CD4-positive, alpha-beta T cell treated with Interleukin-2 at 100 ng/mL for 4 hours (primary cell): ENCODE measurements around the gene ZNF264.
"Not testable (repeated sequence)": the region's sequence is repeated elsewhere in the genome, so short reads cannot be mapped to it uniquely, and the experiment has no call there.

Source experiments
- DNase-seq: peaks from one replicate; pipeline ENCODE4 v3.0.0-alpha.2; 2020; ENCODE audit warnings: low spot score

The ZNF264 gene

DNA sequence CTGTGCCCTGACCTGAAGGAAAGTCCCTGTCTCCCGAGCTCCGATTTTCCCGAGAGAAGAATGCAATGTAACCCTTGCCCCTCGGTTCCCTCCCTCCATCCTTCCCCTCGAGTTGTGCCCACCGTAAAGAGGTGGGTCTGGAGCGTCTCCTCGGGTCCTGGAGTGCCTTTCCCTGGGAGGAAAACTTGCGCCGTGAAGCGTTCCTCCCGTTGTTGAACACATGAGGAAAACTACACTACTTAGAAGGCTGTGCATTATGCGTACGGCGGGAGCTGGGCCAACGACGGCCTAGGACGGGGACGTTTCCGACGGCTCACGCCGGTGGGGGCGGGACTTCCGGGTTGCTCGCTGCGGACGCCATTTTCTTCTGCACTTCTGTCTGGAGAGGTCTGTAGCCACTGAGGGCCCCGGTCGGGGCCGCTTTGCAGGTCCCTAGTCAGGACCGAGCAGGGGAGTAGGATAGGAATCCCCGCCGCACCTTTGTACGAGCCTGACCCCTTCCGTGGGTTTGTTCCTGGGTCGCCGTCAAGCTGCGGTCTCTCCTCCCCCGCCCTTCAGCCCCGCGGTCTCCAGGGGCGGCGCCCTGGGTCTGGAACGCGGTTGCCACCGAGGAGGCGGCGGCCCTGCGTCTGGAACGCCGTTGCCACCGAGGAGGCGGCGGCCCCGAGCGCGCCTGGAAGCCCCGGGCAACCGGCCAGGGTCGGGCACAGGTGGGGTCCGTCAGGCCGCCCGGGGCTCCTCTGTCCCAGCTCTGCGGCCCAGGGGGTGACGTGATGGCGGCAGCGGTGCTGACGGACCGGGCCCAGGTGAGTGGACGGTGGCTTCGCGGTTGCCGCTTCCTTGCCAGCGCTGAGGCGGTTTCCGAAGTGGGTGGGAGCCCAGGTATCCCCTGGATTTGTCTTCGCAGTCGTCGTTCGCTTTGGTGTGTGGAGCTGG lies at the start of gene ZNF264:
Gene ZNF264, plus strand, starts transcription at position 360 of the 936 bp plus-strand sequence. Its CDS starts 414 bp downstream, at position 774.
- DNase-seq = peak; percentile 89

DNA sequence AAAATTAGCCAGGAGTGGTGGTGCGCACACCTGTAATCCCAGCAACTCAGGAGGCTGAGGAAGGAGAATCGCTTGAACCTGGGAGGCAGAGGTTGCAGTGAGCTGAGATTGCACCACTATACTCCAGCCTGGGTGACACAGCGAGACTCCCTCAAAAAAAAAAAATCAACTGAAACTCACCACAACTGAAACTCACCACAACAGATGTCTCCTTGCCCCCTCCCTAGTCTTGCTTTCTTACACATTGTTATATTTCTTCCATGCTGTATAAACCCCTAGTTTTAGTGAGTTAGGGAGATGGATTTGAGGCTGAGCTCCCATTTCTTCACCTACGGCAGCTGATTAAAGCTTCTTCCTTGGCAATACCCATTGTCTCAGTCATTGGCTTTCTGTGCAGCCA lies 49.6 kb upstream of the ZNF264 start:
- DNase-seq = no peak

DNA sequence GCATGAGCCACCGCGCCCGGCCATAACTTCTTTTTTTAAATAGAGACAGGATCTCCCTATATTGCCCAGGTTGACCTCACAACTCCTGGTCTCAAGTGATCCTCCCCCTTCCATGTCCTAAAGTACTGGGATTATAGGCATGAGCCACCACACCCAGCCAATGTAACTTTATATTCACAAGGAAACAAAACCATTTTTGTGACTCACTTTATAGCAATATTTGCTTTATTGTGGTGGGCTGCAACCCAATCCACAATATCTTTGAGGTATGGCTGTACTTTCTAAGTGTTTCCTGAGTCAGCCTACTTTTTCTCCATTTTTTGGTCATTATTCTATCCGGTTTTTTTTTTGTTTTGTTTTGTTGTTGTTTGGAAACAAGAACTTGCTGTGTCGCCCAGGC lies 38.4 kb upstream of the ZNF264 start:
- no peak for DNase-seq

DNA sequence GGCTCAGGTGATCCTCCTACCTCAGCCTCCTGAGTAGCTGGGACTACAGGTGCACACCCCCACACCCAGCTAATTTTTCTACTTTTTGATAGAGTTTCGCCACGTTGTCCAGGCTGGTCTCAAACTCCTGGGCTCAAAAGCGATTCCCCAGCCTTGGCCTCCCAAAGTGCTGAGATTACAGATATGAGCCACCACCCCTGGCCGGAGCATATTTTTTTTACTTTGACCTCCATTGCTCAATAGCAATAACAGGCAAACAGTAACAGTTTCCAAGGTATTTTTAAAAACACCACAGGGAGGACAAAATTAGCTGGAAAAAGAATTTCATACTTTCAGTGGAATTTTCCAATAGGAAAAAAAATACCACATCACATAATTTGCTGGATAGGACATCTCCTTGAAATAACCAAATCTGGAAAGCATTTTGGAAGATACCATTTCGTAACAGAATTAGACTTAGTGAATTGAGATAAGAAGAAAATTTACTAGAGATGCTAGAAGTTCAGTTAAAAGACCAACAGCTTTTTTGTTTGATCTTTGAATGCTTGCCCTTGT lies 29.2 kb upstream of the ZNF264 start:
- no peak for DNase-seq

DNA sequence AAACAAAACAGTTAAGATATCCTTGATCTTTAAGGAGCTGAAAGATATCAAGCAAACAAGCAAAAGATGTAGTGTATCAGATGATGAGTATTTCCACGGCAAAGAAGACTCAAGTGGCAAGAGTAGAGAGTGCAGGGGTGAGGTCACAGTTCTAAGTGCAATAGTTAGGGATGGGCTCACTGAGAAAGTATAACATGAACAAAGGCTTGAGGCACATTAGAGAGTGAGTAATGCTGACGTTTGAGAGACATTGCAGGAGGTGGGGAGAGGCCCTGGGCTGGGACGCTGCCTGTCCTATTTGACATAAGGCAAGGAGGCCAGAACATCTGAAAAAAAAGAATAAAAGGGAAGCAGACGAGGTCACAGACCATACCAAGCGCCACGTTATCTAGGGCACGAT lies 25.5 kb upstream of the ZNF264 start:
- DNase-seq = no peak

DNA sequence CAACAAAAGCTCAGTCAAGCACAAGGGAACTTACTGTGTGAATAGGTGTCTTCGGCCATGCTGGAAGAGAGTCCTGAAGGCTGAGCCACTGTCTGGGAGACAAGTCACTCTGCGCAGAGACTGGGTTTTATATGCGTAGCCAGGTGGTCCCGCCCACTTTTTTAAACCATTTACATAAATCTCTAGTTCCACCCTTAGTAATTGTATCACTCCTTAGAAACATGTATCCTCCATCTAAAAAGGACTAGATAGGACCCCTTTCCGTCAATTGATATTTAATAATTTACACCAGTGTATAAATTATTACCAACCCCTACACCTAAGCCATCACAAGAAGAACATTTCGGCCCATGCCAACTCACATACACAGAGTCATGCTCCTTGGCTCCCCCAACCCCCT lies 23.9 kb upstream of the ZNF264 start, which contains the start of gene DUXA:
Gene DUXA, minus strand, starts transcription at position 101 of the 400 bp plus-strand sequence. Its CDS starts 42 bp downstream, at position 59.
- DNase-seq = no peak

DNA sequence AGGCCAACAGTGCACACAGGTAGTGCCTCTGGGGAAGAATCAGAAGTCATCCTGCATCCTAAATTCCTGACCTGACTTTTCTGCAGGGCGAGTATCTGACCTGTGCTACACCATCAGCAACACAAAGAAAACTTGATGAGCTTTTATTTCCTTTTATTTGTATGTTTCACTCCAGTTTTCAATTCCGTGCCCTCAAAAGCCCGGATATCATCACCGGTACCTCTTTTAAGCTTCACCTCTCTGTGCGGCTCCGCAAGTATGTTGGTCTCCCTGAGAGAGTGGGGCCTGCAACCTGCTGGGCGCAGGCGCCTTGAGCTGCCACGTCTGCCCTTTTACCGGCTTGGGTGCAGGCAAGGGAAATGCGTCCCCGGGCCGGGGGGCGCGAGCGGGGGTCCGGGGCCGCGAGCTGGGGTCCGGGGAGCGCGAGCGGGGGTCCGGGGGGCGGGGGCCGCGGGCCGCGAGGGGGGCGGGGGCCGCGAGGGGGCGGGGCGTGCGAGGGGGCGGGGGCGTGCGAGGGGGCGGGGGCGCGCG lies 19.7 kb upstream of the ZNF264 start:
- DNase-seq = peak; percentile 34

DNA sequence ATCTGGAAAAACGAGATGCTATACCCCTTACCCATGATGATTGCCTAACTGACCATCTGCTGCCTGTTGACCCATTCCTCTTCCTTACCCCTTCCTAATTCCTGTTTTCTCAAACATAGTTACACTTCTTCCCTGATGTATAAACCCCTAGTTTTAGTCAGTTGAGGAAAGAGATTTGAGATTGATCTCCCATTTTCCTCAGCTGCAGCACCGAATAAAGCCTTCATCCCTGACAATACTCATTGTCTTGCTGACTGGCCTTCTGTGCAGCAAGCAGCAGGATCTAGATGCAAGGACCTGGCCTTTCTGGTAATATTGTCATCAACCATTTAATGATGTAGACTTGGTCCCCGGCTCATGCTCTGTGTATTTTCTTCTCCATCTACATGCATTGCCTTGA lies 999 bp upstream of the ZNF264 start:
- no peak for DNase-seq

DNA sequence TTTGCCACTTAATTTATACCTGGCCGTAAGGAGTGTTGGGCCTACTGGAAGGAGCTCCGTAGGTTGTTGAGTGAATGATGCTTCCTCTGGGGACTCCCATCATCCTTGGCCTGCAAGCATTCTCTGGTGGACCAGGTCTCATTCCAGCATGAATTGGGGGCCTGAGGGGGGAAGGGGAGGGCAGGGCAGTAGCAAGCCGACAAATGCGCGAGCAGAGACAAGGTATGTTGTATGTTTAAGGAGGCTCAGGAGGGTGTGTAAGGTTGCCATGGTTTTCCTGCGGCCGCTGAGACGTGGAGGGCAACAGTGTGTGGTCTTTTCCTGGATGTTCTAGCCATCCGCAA lies 749 bp downstream of the ZNF264 start:
- no peak for DNase-seq

DNA sequence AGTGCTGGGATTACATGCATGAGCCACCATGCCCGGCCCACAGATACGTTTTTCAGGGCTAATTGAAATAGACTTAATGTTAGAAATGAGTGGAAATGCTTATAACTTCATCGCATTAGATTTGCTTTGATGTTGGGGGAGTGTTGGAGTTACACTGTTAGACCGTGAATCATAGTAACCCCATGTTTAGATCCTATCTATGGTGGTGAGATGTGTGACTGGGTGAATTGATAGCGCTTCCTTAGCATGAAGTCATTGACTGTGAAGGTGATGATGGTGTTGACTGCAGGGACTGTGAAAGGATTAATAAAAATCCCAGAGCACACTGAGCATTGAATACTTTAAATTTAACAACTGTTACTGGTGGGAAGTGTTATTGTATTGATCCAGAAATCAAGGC lies 1.7 kb downstream of the ZNF264 start:
- DNase-seq = peak; percentile 13

DNA sequence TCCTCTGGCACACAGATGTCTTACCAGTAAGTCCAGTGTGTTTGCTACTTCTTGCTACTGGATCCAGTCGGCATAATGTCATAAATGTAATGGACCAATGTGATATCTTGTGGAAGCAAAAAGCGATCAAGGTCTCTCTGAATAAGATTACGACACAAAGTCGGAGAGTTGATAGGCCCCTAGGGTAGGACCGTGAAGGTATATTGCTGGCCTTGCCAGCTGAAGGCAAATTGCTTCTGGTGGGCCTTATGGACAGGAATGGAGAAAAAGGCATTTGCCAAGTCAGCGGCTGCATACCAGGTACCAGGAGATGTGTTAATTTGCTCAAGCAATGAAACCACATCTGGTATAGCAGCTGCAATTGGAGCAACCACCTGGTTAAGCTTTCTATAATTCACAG lies 6.6 kb downstream of the ZNF264 start:
- DNase-seq = not testable (repeated sequence)

DNA sequence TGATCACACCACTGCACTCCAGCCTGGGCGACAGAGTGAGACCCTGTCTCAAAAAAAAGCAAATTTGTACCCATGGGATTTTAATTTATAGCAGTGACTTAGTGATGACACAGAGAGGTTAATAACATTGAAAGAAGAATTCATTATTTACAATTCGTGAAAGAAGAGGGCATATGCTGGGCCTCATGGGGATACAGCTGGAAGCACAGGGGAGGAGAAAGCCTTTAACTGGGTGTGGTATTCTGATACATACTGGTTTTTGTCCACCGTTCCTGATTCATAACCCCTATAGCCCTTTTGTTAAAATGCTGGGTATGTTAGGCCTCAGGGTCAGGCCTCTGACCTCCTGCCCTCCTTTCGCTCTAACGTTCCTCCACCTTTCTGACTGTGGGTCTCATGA lies 10.9 kb downstream of the ZNF264 start:
- DNase-seq = no peak

DNA sequence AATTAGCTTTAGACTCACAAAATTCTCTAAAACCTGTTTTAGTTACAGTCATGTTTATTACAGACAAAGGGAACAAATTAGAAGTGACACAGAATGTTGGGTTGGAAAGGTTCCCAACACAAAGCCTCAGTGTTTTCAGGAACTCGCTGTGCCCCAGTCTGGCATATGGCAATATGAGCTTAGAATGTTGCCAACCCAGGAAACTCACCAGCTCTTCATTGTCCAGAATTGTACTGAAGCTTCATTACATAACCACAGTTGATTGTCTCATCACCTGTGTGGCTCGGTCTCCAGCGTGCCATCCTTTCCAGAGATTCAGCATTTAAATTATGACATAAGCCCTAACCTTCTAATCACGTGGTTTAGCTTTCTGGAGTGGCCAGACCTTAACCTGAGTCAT lies 19.1 kb downstream of the ZNF264 start:
- DNase-seq = no peak

DNA sequence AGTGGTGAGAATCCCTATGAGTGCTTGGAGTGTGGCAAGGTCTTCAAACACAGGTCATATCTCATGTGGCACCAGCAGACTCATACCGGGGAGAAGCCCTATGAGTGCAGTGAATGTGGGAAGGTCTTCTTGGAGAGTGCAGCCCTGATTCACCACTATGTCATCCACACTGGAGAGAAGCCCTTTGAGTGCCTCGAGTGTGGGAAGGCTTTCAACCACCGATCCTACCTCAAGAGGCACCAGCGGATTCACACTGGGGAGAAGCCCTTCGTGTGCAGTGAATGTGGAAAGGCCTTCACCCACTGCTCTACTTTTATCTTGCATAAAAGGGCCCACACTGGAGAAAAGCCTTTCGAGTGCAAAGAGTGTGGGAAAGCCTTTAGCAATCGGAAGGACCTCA lies 20.8 kb downstream of the ZNF264 start:
- DNase-seq = no peak

DNA sequence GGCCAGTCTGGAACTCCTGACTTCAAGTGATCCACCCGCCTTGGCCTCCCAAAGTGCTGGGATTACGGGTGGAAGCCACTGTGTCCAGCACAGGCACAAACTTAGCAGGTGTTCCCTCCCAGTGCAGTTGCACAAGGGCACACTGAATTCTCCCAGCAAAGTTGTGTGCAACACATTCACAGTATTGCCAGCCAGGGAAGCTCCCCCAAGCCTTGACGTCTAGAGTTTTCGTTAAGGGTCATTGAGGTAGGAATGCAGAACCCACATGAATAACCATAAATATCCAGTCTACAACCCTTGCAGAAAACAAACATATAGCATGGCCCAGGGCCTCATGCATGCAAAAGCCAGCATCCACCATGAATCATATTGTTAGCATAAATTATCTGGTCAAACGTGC lies 36.2 kb downstream of the ZNF264 start:
- DNase-seq = no peak

DNA sequence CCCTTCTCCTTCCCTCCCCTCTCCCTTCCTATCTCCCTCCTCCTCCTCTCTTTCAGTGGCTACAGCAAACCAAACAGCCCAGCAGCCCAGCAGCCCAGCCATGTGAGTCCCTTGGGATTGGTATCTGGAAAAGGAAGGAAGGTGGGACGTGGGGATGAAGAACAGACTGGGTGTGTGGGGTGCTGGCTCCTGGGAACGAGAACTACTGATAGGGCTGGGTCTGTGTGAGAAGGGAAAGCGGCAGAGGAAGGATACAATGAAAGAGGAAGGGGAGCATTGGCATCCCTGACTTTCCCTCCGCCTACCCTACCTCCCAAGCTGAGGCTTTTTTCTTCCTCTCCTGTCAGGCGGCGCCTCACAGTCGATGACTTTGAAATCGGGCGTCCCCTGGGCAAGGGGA lies 40.4 kb downstream of the ZNF264 start:
- no peak for DNase-seq

DNA sequence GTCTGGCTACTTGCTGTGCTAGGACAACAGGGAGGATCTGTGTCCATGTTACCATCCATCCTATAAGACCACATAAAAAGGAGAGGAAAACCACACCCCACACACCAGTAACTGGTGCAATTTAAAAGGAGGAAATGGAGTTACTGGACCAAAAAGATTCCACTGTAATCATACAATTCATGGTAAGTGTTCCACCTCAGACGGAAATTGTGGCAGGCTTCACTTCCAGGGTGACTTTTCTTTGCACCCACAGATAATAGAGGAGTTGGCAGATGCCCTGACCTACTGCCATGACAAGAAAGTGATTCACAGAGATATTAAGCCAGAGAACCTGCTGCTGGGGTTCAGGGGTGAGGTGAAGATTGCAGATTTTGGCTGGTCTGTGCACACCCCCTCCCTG lies 41.9 kb downstream of the ZNF264 start:
- DNase-seq = no peak

DNA sequence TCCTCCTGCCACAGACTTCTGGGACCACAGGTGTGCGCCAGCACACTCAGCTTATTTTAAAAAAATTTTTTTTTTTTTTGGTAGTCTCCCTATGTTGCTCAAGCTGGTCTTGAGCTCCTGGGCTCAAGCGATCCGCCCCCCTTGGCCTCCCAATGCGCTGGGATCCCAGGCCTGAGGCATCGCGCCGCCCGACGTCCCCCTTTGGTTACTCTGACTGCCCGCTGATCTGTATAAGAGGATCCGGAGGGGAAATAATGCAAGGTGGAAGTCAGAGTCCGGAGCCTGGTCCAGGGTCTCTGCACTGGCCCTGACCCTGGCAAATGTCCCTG lies 48.6 kb downstream of the ZNF264 start:
- DNase-seq = no peak

DNA sequence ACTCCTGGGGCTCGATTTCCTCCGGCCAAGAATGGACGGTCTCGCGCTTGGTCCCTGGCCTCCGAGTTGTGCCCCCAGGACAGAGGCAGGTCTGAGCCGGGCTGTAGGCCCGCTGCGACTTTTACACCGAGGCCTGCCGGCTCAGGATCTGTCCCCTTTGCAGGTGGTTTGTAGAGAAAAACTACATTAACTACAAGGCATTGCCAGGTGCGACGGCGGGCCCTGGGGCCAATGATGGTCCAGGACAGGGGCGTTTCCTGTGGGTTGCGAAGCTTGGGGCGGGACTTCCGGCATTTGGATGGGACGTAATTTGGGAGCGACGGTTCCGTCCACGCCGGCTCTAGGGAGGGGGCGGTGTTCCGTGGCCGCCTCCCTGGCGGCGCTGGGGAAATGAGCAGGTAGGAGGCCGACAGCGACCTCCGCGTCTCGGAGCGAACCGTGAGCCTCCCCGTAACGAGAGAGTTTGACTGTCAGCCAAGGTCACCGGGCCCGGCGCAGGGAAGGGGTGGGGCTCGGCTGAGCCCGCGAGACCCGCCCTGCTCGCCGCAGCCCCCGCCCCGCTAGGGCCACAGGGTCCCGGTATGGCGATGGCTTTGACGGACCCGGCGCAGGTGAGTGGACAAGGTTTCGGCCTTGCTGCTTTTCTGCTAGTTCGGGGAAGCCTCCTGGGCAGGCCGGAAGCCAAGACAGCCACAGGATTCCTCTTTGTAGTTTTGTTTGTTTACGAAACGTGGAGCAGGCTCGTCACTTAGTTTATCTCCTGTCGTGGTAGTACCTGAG lies 49.2 kb downstream of the ZNF264 start, which contains the start of gene ZNF805:
Gene ZNF805, plus strand, starts transcription at position 322 of the 780 bp plus-strand sequence. Its CDS starts 260 bp downstream, at position 582.
- DNase-seq = peak; percentile 97

DNA sequence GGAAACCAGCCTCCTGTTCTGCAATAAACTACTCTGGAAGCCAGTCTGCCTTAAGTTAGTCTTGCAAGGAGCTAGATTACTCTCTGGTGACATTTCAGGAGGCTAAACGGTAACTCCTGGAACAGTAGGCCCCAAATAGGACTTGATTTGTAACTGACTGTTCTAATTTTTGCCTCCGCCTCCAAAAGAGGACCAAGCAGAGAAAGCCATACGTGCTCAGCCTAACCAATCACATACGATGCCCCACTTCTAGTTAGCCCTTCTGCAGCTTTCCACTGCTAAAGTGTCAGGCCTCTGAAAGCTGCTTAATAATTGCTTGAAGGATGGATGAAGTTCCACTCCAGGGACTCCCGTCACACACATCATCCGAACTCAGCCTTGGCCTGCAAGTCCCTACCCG lies 49.9 kb downstream of the ZNF264 start:
- DNase-seq = no peak

DNA sequence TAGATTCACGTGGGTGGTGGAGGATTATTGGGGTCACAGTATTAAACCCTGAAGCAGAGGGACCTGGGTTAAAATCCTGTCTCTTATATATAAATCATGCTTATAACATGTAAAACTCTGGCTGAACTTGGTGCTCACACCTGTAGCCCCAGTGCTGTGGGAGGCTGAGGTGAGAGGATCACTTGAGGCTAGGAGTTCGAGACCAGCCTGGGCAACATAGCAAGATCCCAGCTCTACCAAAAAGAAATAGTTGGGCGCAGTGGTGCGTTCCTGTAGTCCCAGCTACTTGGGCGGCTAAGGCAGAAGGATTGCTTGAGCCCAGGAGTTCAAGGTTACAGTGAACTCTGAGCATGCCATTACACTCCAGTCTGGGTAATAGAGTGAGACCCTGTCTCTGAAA lies 51.5 kb downstream of the ZNF264 start:
- no peak for DNase-seq

DNA sequence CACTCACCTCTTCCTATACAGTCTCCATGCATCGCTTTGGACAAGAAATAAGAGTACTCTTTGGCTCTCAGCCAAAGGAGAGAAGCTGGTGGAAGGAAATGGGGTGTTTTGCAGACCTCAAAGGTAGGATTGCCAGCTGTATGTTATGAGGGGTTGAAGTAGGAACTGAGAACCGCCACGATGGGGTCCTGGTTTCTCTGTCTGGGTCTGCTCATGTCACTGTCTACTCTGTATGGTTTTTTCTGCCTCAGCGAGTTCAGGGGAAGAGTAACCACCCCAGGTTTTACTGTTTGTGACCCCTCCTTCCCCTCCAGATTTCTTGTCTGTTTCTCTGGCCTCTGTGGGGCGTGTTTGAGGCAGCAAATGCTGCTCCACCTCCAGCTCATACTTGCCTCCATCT lies 53.2 kb downstream of the ZNF264 start:
- no peak for DNase-seq

DNA sequence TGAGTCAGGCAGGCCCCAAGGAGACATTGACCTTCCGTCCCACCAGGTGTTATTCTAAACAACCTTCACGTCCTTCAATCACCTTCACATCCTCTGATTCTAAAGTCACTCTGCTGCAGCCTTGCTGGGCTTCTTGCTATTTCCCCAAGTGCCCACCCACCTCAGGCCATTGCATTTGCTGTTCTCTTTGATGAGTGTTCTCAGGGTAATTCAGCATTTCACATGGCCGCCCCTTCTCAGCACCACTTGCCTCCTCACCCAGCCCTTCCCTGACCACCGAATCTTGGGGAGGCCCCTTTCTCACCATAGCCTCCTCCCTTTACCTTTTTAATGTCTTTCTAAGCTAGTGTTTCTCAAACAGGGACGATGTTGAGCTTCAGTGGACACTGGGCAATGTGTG lies 53.8 kb downstream of the ZNF264 start:
- no peak for DNase-seq
